ACHN (cell line): ENCODE results near the gene ZNF710.

Source experiments
- DNase-seq: peaks from one replicate; pipeline ENCODE4 v3.0.0-alpha.2; 2015
- in situ Hi-C: cut with HindIII; loops from 2 replicates; pipeline ENCODE4 v1.10.0; 2017; ENCODE audit warnings: low sequenced_read_pairs, low pct_ligation_motif_present, low pct_unique_long_range_greater_than_20kb

ZNF710 gene

GRCh38 chr15:90013503-90013937, 12.4 kb downstream of the ZNF710 start:
- in situ Hi-C loops = no loop called here
- DNase-seq = no peak

GRCh38 chr15:90015294-90015693, 14.2 kb downstream of the ZNF710 start:
- in situ Hi-C loops = no loop called here
- no peak for DNase-seq

GRCh38 chr15:90015749-90016148, 14.6 kb downstream of the ZNF710 start:
- no peak for DNase-seq
- in situ Hi-C loops = no loop called here

- no peak for DNase-seq
- in situ Hi-C loops = no loop called here
These were observed 15.6 kb downstream of the ZNF710 start for GRCh38 chr15:90016721-90017120.

GRCh38 chr15:90018216-90018831, 17.2 kb downstream of the ZNF710 start:
- in situ Hi-C loops = no loop called here
- no peak for DNase-seq

GRCh38 chr15:90019611-90020010, 18.5 kb downstream of the ZNF710 start:
- DNase-seq = no peak
- in situ Hi-C loops = no loop called here

- in situ Hi-C loops = no loop called here
- DNase-seq = no peak
These were observed 19.1 kb downstream of the ZNF710 start for GRCh38 chr15:90020021-90020735.

GRCh38 chr15:90020936-90021507, 19.9 kb downstream of the ZNF710 start:
- no peak for DNase-seq
- in situ Hi-C loops = no loop called here

- in situ Hi-C loops = no loop called here
- no peak for DNase-seq
These were observed 21.2 kb downstream of the ZNF710 start for GRCh38 chr15:90022345-90022744.

GRCh38 chr15:90022905-90023700, 22.0 kb downstream of the ZNF710 start:
- in situ Hi-C loops = no loop called here
- no peak for DNase-seq

- DNase-seq = no peak
- in situ Hi-C loops = no loop called here
These were observed 23.3 kb downstream of the ZNF710 start for GRCh38 chr15:90024406-90024805.

- DNase-seq = no peak
- in situ Hi-C loops = no loop called here
These were observed 24.4 kb downstream of the ZNF710 start for GRCh38 chr15:90025489-90026033.

- in situ Hi-C loops = no loop called here
- no peak for DNase-seq
These were observed 27.3 kb downstream of the ZNF710 start for GRCh38 chr15:90028376-90028944.

GRCh38 chr15:90029024-90029423, 27.9 kb downstream of the ZNF710 start:
- in situ Hi-C loops = no loop called here
- no peak for DNase-seq

- no peak for DNase-seq
- in situ Hi-C loops = no loop called here
These were observed 29.3 kb downstream of the ZNF710 start for GRCh38 chr15:90030376-90030775.

- DNase-seq = no peak
- in situ Hi-C loops = no loop called here
These were observed 30.2 kb downstream of the ZNF710 start for GRCh38 chr15:90031231-90031791.

GRCh38 chr15:90033006-90033405, 31.9 kb downstream of the ZNF710 start:
- in situ Hi-C loops = no loop called here
- DNase-seq = no peak

GRCh38 chr15:90033448-90033847, 32.3 kb downstream of the ZNF710 start:
- DNase-seq = no peak
- in situ Hi-C loops = no loop called here
